Measurements from ENCODE around the gene TDRD7.

GRCh38 chr9:97545486-97545885 lies 133.6 kb downstream of the TDRD7 start:
- TF ChIP-seq CTCF (IDR thresholded peaks at IDR 0.05), result no peak
- TF ChIP-seq POLR2A (IDR thresholded peaks at IDR 0.05), result no peak
